ENCODE measurements around the gene SORBS2. TPM values are rescaled to one million over a fixed set of nuclear protein-coding genes. Genes with fewer than 3 reads are reported as not detected.

SORBS2 gene
- total and polyA plus RNA-seq, 2 donors (not counting 1 experiment from before 2014, with no cell fraction given): 0.33 to 3.0 TPM

DNA sequence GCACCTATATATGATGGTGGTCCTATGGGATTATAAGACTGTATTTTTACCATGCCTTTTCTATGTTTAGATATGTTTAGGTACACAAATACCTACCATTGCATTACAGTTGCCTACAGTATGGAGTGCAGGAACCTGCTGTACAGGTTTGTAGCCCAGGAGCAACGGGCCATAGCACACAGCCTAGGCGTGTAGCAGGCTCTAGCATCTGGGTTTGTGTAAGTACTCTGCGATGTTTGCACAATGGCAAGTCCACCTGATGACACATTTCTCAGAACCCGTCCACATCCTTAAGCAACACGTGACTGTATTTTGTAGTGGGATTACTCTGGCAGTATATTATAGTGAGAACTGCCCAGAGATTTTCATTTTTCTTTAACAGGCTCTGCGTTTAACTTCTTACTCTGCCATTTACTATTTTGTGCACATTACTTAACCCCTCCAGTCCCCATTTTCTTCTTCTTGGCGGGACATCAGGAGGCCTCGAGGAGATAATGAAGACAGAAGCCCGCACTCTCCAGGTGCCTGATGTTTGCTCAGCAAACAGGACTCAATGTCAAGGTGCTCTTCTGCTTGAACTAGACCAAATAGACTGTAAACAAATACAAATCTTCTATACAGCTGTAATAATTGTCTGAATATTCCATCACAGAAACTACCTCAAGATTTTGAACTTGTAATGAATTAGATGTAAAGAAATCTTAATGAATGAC lies 174.7 kb downstream of the SORBS2 start:
- Histone ChIP-seq H3K4me1 (ENCODE audit: control insufficient read depth, extremely low read depth, insufficient read depth, low read length) (no peaks in the 10 kb centered on the region), H3K9me3 (ENCODE audit: control insufficient read depth, insufficient read depth, low read depth, low read length) (no peaks in the 10 kb centered on the region)

DNA sequence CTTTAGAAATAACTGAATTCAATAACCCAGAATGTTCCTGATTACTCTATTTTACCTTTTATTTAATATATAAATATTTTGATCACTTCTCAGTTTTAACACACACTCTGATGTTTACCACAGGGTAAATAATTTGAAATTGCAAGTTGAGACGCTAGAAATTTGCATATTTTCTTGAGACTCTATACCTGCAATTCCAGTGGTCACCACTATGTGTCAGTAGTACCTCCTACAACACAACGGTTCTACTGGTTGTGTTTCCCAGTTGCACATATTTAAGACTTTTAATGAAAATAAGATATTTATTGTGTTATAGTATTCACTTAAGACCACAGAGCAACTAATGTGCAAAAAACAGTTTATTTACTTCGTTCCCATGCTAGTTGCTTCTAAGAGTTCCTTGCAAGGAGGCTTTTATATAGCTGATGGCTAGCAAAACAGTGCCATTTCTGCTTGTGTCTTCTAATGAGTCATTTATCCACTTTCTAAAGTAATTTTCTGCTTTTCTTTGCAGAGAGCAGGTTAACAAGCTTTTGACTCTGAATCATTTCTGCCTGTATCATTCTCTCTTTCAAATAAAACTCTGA lies 177.8 kb downstream of the SORBS2 start:
- H3K9me3 ChIP-seq (ENCODE audit: control insufficient read depth, insufficient read depth, low read depth, low read length): no peaks in the 10 kb centered on the region
- peak in 1 of 2 donors; percentile 24 for DNase-seq (ENCODE audit: low read depth in 2 of 2)
- H3K27ac ChIP-seq (ENCODE audit: insufficient read depth, low read length): no peak overlapping the region
- no peaks in the 10 kb centered on the region for H3K27me3 ChIP-seq (ENCODE audit: control insufficient read depth, insufficient read depth, low read length)
- H3K4me3 ChIP-seq (replicated peaks in 1 of 4; ENCODE audit: control extremely low read depth in 1 of 4, insufficient read depth in 1 of 4, low read depth in 3 of 4, low read length in 4 of 4): no peak overlapping the region
- H3K4me2 ChIP-seq (ENCODE audit: extremely low read depth, insufficient read depth, low read length): no peak overlapping the region
- no peaks in the 10 kb centered on the region for H3K36me3 ChIP-seq (ENCODE audit: control insufficient read depth, insufficient read depth, low read length)
- H4K20me1 ChIP-seq (ENCODE audit: control insufficient read depth, extremely low read depth, insufficient read depth, low read length): no peaks in the 10 kb centered on the region
- no peak overlapping the region for H2AFZ ChIP-seq (ENCODE audit: low read length)
- H3K9ac ChIP-seq (ENCODE audit: insufficient read depth, low read length): no peak overlapping the region
- no peaks in the 10 kb centered on the region for H3K4me1 ChIP-seq (ENCODE audit: control insufficient read depth, extremely low read depth, insufficient read depth, low read length)
- H3K79me2 ChIP-seq (ENCODE audit: control insufficient read depth, insufficient read depth, low read length): no peaks in the 10 kb centered on the region
- TF ChIP-seq, protein P1, sequence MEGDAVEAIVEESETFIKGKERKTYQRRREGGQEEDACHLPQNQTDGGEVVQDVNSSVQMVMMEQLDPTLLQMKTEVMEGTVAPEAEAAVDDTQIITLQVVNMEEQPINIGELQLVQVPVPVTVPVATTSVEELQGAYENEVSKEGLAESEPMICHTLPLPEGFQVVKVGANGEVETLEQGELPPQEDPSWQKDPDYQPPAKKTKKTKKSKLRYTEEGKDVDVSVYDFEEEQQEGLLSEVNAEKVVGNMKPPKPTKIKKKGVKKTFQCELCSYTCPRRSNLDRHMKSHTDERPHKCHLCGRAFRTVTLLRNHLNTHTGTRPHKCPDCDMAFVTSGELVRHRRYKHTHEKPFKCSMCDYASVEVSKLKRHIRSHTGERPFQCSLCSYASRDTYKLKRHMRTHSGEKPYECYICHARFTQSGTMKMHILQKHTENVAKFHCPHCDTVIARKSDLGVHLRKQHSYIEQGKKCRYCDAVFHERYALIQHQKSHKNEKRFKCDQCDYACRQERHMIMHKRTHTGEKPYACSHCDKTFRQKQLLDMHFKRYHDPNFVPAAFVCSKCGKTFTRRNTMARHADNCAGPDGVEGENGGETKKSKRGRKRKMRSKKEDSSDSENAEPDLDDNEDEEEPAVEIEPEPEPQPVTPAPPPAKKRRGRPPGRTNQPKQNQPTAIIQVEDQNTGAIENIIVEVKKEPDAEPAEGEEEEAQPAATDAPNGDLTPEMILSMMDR (conservative IDR thresholded peaks at IDR 0.05 in 1 of 2, IDR thresholded peaks at IDR 0.05 in 1 of 2; ENCODE audit: low read depth in 1 of 2, low read length in 2 of 2): peak; percentile 26 to 54
- no peak for TF ChIP-seq EZH2 (IDR thresholded peaks at IDR 0.05; ENCODE audit: low read length, missing control alignments)

More for the DNA sequence above, 174.7 kb downstream of the SORBS2 start:
- Histone ChIP-seq H2AFZ (ENCODE audit: low read length) (no peak overlapping the region), H3K79me2 (ENCODE audit: control insufficient read depth, insufficient read depth, low read length) (no peaks in the 10 kb centered on the region), H3K4me3 (replicated peaks in 1 of 4; ENCODE audit: control extremely low read depth in 1 of 4, insufficient read depth in 1 of 4, low read depth in 3 of 4, low read length in 4 of 4) (no peak overlapping the region), H4K20me1 (ENCODE audit: control insufficient read depth, extremely low read depth, insufficient read depth, low read length) (no peaks in the 10 kb centered on the region), H3K36me3 (ENCODE audit: control insufficient read depth, insufficient read depth, low read length) (no peaks in the 10 kb centered on the region), H3K27me3 (ENCODE audit: control insufficient read depth, insufficient read depth, low read length) (no peaks in the 10 kb centered on the region), H3K27ac (ENCODE audit: insufficient read depth, low read length) (no peak overlapping the region), H3K4me2 (ENCODE audit: extremely low read depth, insufficient read depth, low read length) (no peak overlapping the region), H3K9ac (ENCODE audit: insufficient read depth, low read length) (no peak overlapping the region)
- TF ChIP-seq EZH2 (IDR thresholded peaks at IDR 0.05; ENCODE audit: low read length, missing control alignments): no peak
- TF ChIP-seq, protein P1 (conservative IDR thresholded peaks at IDR 0.05 in 1 of 2, IDR thresholded peaks at IDR 0.05 in 1 of 2; ENCODE audit: low read depth in 1 of 2, low read length in 2 of 2): no peak
- no peak for DNase-seq (ENCODE audit: low read depth in 2 of 2)

DNA sequence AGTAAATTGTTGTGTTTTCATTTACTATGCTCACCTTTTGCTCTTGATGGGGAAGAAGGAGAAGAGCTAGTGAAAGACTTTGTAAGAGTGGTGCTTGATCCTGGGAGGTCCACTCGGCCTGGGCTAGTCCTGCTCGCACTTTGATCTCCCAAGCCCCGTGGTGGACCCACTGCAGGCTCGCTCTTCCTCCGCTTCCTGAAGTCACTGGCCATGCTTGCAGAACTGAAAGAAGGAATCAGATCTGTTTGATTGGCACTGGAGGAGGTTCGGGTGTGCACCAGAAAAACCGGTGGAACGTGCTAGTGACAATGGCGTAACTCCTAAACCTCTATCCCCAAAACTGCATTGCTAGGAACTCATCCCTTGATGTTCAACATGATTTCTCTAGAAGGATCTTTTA lies 185.2 kb downstream of the SORBS2 start:
- Histone ChIP-seq H3K4me2 (ENCODE audit: extremely low read depth, insufficient read depth, low read length) (no peak overlapping the region), H4K20me1 (ENCODE audit: control insufficient read depth, extremely low read depth, insufficient read depth, low read length) (no peaks in the 10 kb centered on the region), H3K27me3 (ENCODE audit: control insufficient read depth, insufficient read depth, low read length) (no peaks in the 10 kb centered on the region)

More for the DNA sequence above, 185.2 kb downstream of the SORBS2 start:
- Histone ChIP-seq H3K4me1 (ENCODE audit: control insufficient read depth, extremely low read depth, insufficient read depth, low read length) (no peaks in the 10 kb centered on the region), H3K9me3 (ENCODE audit: control insufficient read depth, insufficient read depth, low read depth, low read length) (no peaks in the 10 kb centered on the region), H3K27ac (ENCODE audit: insufficient read depth, low read length) (no peak overlapping the region), H3K79me2 (ENCODE audit: control insufficient read depth, insufficient read depth, low read length) (no peaks in the 10 kb centered on the region), H3K4me3 (replicated peaks in 1 of 4; ENCODE audit: control extremely low read depth in 1 of 4, insufficient read depth in 1 of 4, low read depth in 3 of 4, low read length in 4 of 4) (no peak overlapping the region), H3K9ac (ENCODE audit: insufficient read depth, low read length) (no peak overlapping the region), H3K36me3 (ENCODE audit: control insufficient read depth, insufficient read depth, low read length) (no peaks in the 10 kb centered on the region), H2AFZ (ENCODE audit: low read length) (no peak overlapping the region)
- no peak for DNase-seq (ENCODE audit: low read depth in 2 of 2)
- TF ChIP-seq, protein P1 (conservative IDR thresholded peaks at IDR 0.05 in 1 of 2, IDR thresholded peaks at IDR 0.05 in 1 of 2; ENCODE audit: low read depth in 1 of 2, low read length in 2 of 2): no peak
- TF ChIP-seq EZH2 (IDR thresholded peaks at IDR 0.05; ENCODE audit: low read length, missing control alignments): no peak

Measured in fibroblast of lung (primary cell).